Left lung (tissue), 10 donors: ENCODE results near the gene PFKM. TPM values are rescaled to one million over a fixed set of nuclear protein-coding genes. Genes with fewer than 3 reads are reported as not detected.

Experiments used
- ATAC-seq: fragments of 200-7000 bp; cut with Tn5 transposase; one replicate; pipeline ENCODE4 v1.9.1; 2020; ENCODE audit warnings: moderate library complexity
- DNase-seq, 4 donors: peaks; one replicate each; pipeline ENCODE4 v3.0.0-alpha.2; 2013 to 2020
- H3K27ac ChIP-seq, 2 donors: fragments of 200-600 bp; sonication (generic) in 1 of 2; one replicate each; pipeline versions ENCODE4 v1.5.0 to v1.8.0; 2020 to 2021
- H3K27me3 ChIP-seq, 2 donors: fragments of 200-600 bp; sonication (generic) in 1 of 2; one replicate each; pipeline versions ENCODE4 v1.5.0 to v1.8.0; 2020 to 2021
- H3K36me3 ChIP-seq, 2 donors: fragments of 200-600 bp; sonication (generic) in 1 of 2; one replicate each; pipeline versions ENCODE4 v1.5.0 to v1.8.0; 2020 to 2021
- H3K4me1 ChIP-seq, 2 donors: fragments of 200-600 bp; one replicate each; pipeline ENCODE4 v1.8.0; 2021
- H3K4me3 ChIP-seq, 2 donors: fragments of 200-600 bp; sonication (generic) in 1 of 2; one replicate each; pipeline versions ENCODE4 v1.5.0 to v1.8.0; 2020 to 2021; ENCODE audit warnings: mild to moderate bottlenecking in 1 of 2
- H3K9me3 ChIP-seq, 2 donors: fragments of 200-600 bp; sonication (generic) in 1 of 2; one replicate each; pipeline versions ENCODE4 v1.5.0 to v1.8.0; 2020 to 2021
- intact Hi-C, 2 donors: fragments of 100-400 bp; cut with DNase I; formaldehyde crosslinking; loops; one replicate each; pipeline versions ENCODE4 v1.11.2 to v1.14.2; 2022
- polyA plus RNA-seq, 6 donors: library from polyadenylated mRNA; unstranded; fragments of 120-200 nt; gene quantifications; one replicate each; pipeline ENCODE4 v1.2.1, GENCODE V29; 2013; ENCODE audit not compliant: insufficient read length in 6 of 6
- total RNA-seq, 2 donors: library from RNA; stranded (reverse); fragmentation: NEBNext Ultra II Directional; extraction: Animal tissue kit (Norgen Biotek cat#: 25700); gene quantifications; one replicate each; pipeline ENCODE4 v1.2.1, GENCODE V29; 2021
- TF ChIP-seq, protein P1 (sequence below), 2 donors: fragments of 200-600 bp; sonication (generic) in 1 of 2; IDR thresholded peaks; one replicate each; pipeline versions ENCODE4 v1.5.0 to v1.8.0; 2021; ENCODE audit warnings: antibody characterized with exemption in 2 of 2
- donor health status: DM: no; HTN: yes; CAD: no.
- donor health status: DM: no; HTN: no; CAD: no.

Gene PFKM
- total and polyA plus RNA-seq, 8 donors = 52.3 to 97.9 (median 73.2) TPM

DNA sequence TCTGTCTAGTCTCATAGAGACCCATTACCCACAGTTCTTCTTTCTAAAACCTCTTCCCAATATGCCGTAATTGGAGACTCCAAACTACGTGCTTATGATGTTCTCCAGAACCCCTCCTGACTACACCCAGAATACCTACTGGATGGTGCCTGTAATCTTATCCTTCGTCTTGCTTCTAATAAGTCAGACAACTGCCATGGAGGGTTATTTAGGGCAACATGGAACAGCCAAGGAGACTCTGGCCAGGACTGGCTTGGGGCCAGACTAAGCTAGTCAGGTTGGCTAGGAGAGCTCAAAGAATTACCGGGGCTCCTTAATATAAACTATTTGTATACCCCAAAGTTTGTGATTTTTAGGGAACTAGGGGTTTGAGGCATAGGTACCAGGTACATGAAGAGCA lies 6.8 kb downstream of the PFKM start:
- no peaks in the 10 kb centered on the region for H3K4me1 ChIP-seq
- no peaks in the 10 kb centered on the region for H3K9me3 ChIP-seq
- intact Hi-C loops = loop anchor here in 1 of 2 donors (2.0 kb wide), 1 partner anchor 29 kb away; no protein-coding TSS in a partner anchor
- no peak overlapping the region for H3K4me3 ChIP-seq
- TF ChIP-seq, protein P1, sequence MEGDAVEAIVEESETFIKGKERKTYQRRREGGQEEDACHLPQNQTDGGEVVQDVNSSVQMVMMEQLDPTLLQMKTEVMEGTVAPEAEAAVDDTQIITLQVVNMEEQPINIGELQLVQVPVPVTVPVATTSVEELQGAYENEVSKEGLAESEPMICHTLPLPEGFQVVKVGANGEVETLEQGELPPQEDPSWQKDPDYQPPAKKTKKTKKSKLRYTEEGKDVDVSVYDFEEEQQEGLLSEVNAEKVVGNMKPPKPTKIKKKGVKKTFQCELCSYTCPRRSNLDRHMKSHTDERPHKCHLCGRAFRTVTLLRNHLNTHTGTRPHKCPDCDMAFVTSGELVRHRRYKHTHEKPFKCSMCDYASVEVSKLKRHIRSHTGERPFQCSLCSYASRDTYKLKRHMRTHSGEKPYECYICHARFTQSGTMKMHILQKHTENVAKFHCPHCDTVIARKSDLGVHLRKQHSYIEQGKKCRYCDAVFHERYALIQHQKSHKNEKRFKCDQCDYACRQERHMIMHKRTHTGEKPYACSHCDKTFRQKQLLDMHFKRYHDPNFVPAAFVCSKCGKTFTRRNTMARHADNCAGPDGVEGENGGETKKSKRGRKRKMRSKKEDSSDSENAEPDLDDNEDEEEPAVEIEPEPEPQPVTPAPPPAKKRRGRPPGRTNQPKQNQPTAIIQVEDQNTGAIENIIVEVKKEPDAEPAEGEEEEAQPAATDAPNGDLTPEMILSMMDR (IDR thresholded peaks at IDR 0.05) = no peak
- H3K27me3 ChIP-seq = no peaks in the 10 kb centered on the region
- no peak overlapping the region for H3K27ac ChIP-seq
- no peak for DNase-seq
- H3K36me3 ChIP-seq = peaks cover 0 to 21% of the 10 kb centered on the region in 2 donors
- no peak for ATAC-seq

DNA sequence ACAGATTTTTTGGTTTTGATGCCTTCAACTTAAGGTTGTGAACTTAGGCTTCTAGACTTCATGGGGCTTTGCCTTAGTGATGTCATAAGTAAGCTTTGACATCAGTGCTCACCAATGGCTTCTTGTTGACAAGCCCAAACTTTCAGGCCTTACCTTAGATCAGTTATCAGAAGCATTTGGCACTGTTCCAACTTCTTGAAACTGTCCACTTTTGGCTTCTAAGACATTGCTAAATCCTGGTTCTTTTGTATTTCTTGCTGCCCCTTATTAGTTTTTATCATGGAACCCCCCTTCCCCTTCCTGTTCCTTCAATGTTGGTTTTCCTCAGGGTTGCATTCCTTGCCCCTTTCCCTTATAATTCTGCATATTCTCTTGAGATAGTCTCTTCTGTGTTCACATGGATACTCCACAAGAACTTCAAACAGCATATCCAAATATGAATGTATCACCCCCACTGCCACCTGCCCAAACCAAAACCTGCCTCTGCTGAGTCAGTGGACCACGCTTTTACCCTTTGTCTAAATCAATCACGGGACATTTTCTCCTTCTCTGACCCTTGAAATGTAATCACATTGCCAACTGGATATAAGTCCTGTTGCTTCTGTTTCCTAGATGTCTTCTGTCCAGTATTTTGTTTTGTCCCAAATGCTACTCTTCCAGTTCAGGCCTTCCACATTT lies 7.9 kb downstream of the PFKM start:
- no peaks in the 10 kb centered on the region for H3K4me1 ChIP-seq
- no peaks in the 10 kb centered on the region for H3K9me3 ChIP-seq
- TF ChIP-seq, protein P1 (IDR thresholded peaks at IDR 0.05) = no peak
- H3K27me3 ChIP-seq = no peaks in the 10 kb centered on the region
- H3K4me3 ChIP-seq = no peak overlapping the region
- DNase-seq (no peak), ATAC-seq (no peak)
- intact Hi-C loops = loop anchor here in 1 of 2 donors (2.0 kb wide), 1 partner anchor 28 kb away; no protein-coding TSS in a partner anchor
- H3K27ac ChIP-seq = no peak overlapping the region
- peaks cover 0 to 30% of the 10 kb centered on the region in 2 donors for H3K36me3 ChIP-seq

DNA sequence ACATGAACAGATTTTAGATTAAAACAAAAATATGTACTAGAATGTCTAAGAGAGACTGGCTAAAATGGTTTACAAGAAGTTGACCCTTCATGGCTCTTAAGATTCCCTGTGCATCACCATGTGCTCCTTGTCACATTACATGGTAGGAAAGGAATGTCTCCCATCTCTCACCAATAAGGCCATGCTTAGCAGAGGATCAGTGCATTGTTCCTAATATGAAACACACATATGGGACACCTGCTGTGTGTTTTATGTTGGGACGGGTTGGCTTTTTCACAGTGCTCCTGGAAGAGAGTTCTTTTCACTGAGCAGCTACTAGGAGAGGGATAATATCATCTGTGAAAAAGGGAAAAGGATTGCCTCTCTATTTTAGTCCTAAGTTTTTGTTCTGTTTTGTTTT lies 9.6 kb downstream of the PFKM start:
- H3K4me1 ChIP-seq = no peaks in the 10 kb centered on the region
- H3K9me3 ChIP-seq = no peaks in the 10 kb centered on the region
- TF ChIP-seq, protein P1 (IDR thresholded peaks at IDR 0.05) = no peak
- DNase-seq = no peak
- H3K27me3 ChIP-seq = no peaks in the 10 kb centered on the region
- H3K4me3 ChIP-seq = no peak overlapping the region
- no peak overlapping the region for H3K27ac ChIP-seq
- H3K36me3 ChIP-seq = peaks cover 0 to 37% of the 10 kb centered on the region in 2 donors
- intact Hi-C loops = no loop called here
- ATAC-seq = no peak

DNA sequence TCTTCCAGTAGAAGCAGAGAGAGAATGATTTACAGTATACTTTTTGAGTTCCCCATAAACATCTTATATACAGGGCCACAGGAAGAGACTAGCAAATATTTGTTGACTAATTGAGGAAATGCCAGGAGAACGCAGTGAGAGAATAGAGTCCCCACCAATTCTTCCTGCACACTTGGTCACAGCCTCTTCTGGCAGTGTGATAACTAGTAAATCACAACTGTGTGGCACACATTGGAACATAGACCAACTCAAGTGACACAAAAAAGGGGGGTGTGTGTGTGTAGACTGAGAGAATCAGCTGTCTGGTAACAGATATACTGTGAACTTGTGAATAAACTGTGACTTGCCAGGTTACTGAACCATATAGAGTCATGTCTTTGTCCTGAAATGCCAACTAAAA lies 10.2 kb downstream of the PFKM start:
- ATAC-seq (no peak), DNase-seq (no peak)
- Histone ChIP-seq H3K27me3 (no peaks in the 10 kb centered on the region), H3K9me3 (no peaks in the 10 kb centered on the region), H3K27ac (no peak overlapping the region), H3K4me3 (no peak overlapping the region), H3K4me1 (no peaks in the 10 kb centered on the region), H3K36me3 (peaks cover 0 to 42% of the 10 kb centered on the region in 2 donors)
- intact Hi-C loops = no loop called here
- TF ChIP-seq, protein P1 (IDR thresholded peaks at IDR 0.05) = no peak

DNA sequence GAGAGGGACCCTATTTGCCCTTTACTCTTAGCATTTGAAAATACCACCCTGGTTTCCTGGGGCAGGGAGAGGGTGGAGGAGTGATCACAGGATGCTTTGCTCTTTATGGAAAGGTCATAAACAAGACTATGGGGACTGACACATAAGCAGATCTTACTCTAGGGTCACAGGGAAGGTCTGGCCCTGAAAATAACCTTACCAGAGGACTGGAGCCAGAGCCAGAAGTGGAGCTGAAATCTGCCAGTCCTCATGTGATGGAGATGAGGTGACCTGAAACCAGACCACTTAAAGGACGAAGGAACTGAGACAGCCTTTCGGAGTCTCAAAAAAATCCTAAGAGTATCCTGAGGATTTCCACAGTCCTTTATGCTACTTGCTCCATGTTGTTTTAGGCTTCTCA lies 12.4 kb downstream of the PFKM start:
- ATAC-seq (no peak), DNase-seq (no peak)
- no peaks in the 10 kb centered on the region for H3K4me1 ChIP-seq
- no peak overlapping the region for H3K27ac ChIP-seq
- TF ChIP-seq, protein P1 (IDR thresholded peaks at IDR 0.05) = no peak
- intact Hi-C loops = no loop called here
- H3K36me3 ChIP-seq = peaks cover 0 to 53% of the 10 kb centered on the region in 2 donors
- H3K9me3 ChIP-seq = no peaks in the 10 kb centered on the region
- no peak overlapping the region for H3K4me3 ChIP-seq
- H3K27me3 ChIP-seq = no peaks in the 10 kb centered on the region
